ENCODE data around the gene ST6GALNAC6. TPM values are rescaled to one million over a fixed set of nuclear protein-coding genes. Genes with fewer than 3 reads are reported as not detected.

The ST6GALNAC6 gene
- total RNA-seq, 2 experiments from 2014 or later: 141 to 146 TPM

GRCh38 chr9:127941062-127941960 is 41.9 kb upstream of the ST6GALNAC6 start:
- Mint-ChIP-seq H3K4me1 (peaks cover 30% of the 10 kb centered on the region), H3K4me3 (no peak overlapping the region), H3K27ac (no peak overlapping the region), H3K27me3 (no peaks in the 10 kb centered on the region), H3K9me3 (no peaks in the 10 kb centered on the region), H3K36me3 (ENCODE audit: low read depth) (peaks cover 62% of the 10 kb centered on the region)
- POLR2A ChIA-PET: interaction anchor here (0.7 to 1.5 kb wide), 3 partner anchors 9 to 176 kb away, joined by 3 read pairs; no protein-coding TSS in a partner anchor
- CTCF ChIA-PET: interaction anchor here (0.8 to 6.8 kb wide), 11 partner anchors 9 to 249 kb away, joined by 3 to 157 read pairs (median 7); partner anchors contain the start of genes NAIF1 and SLC25A25
- DNase-seq: no peak

- POLR2A ChIA-PET: interaction anchor here (0.7 to 1.5 kb wide), 4 partner anchors 10 to 177 kb away, joined by 3 to 5 read pairs (median 3); partner anchors contain the start of genes NAIF1 and SLC25A25
Observed at GRCh38 chr9:127940593-127940992, 41.2 kb upstream of the ST6GALNAC6 start.

GRCh38 chr9:127938298-127938690 is 38.9 kb upstream of the ST6GALNAC6 start:
- Mint-ChIP-seq H3K4me3 (peak overlapping the region; percentile 86), H3K9me3 (no peaks in the 10 kb centered on the region), H3K27ac (peak overlapping the region; percentile 54), H3K4me1 (peaks cover 43% of the 10 kb centered on the region), H3K27me3 (no peaks in the 10 kb centered on the region), H3K36me3 (ENCODE audit: low read depth) (peaks cover 60% of the 10 kb centered on the region)
- DNase-seq: no peak
- CTCF ChIA-PET: interaction anchor here (1.0 to 1.6 kb wide), 2 partner anchors 17 to 104 kb away, joined by 3 to 5 read pairs; no protein-coding TSS in a partner anchor
- POLR2A ChIA-PET: interaction anchor here (1.0 to 1.9 kb wide), 2 partner anchors 32 to 42 kb away, joined by 3 to 8 read pairs; partner anchors contain the start of gene EEIG1

More at GRCh38 chr9:127940593-127940992, 41.2 kb upstream of the ST6GALNAC6 start:
- peaks cover 66% of the 10 kb centered on the region for H3K36me3 Mint-ChIP-seq (ENCODE audit: low read depth)
- no peaks in the 10 kb centered on the region for H3K9me3 Mint-ChIP-seq
- H3K4me1 Mint-ChIP-seq: peaks cover 37% of the 10 kb centered on the region
- CTCF ChIA-PET: interaction anchor here (1.2 to 6.8 kb wide), 4 partner anchors 13 to 250 kb away, joined by 3 to 157 read pairs (median 4); no protein-coding TSS in a partner anchor
- DNase-seq: no peak
- no peak overlapping the region for H3K4me3 Mint-ChIP-seq
- peak overlapping the region; percentile 21 for H3K27ac Mint-ChIP-seq
- no peaks in the 10 kb centered on the region for H3K27me3 Mint-ChIP-seq

GRCh38 chr9:127937388-127938297 is 38.2 kb upstream of the ST6GALNAC6 start, which contains the start of gene DPM2:
Gene DPM2 (minus strand): TSS chr9:127937854. CDS start chr9:127937820, 34 bp downstream.
- Mint-ChIP-seq H3K4me1 (peaks cover 42% of the 10 kb centered on the region), H3K4me3 (peak within 1 kb of the TSS; percentile 86), H3K36me3 (ENCODE audit: low read depth) (peaks cover 58% of the 10 kb centered on the region), H3K27ac (peak within 1 kb of the TSS; percentile 82), H3K9me3 (no peaks in the 10 kb centered on the region), H3K27me3 (no peaks in the 10 kb centered on the region)
- CTCF ChIA-PET: interaction anchor here (0.9 to 1.5 kb wide), 2 partner anchors 16 to 97 kb away, joined by 3 to 8 read pairs; no protein-coding TSS in a partner anchor
- POLR2A ChIA-PET: interaction anchor here (0.6 to 2.7 kb wide), 19 partner anchors 9 to 434 kb away, joined by 3 to 10 read pairs (median 4); partner anchors contain the start of genes EEIG1 and URM1
- peak; percentile 89 for DNase-seq

GRCh38 chr9:127937056-127937387 is 37.6 kb upstream of the ST6GALNAC6 start:
- H3K27ac Mint-ChIP-seq: peak overlapping the region; percentile 82

GRCh38 chr9:127936347-127936852 is 37.0 kb upstream of the ST6GALNAC6 start:
- Mint-ChIP-seq H3K36me3 (ENCODE audit: low read depth) (peaks cover 47% of the 10 kb centered on the region), H3K9me3 (no peaks in the 10 kb centered on the region), H3K27me3 (no peaks in the 10 kb centered on the region), H3K4me1 (peaks cover 45% of the 10 kb centered on the region), H3K27ac (peak overlapping the region; percentile 82), H3K4me3 (peak overlapping the region; percentile 86)
- POLR2A ChIA-PET: interaction anchor here (0.7 to 2.7 kb wide), 11 partner anchors 8 to 435 kb away, joined by 3 to 10 read pairs (median 4); partner anchors contain the start of genes EEIG1 and URM1
- CTCF ChIA-PET: interaction anchor here (1.5 kb wide), 1 partner anchor 99 kb away, joined by 8 read pairs; no protein-coding TSS in a partner anchor
- DNase-seq: no peak

More at GRCh38 chr9:127937056-127937387, 37.6 kb upstream of the ST6GALNAC6 start:
- H3K4me1 Mint-ChIP-seq: peaks cover 42% of the 10 kb centered on the region
- ChIA-PET POLR2A (interaction anchor here (0.6 to 2.7 kb wide), 19 partner anchors 8 to 434 kb away, joined by 3 to 10 read pairs (median 4); partner anchors contain the start of genes EEIG1 and URM1), CTCF (interaction anchor here (0.9 to 1.5 kb wide), 2 partner anchors 16 to 98 kb away, joined by 3 to 8 read pairs; no protein-coding TSS in a partner anchor)
- no peaks in the 10 kb centered on the region for H3K27me3 Mint-ChIP-seq
- no peak for DNase-seq
- H3K4me3 Mint-ChIP-seq: peak overlapping the region; percentile 86
- peaks cover 52% of the 10 kb centered on the region for H3K36me3 Mint-ChIP-seq (ENCODE audit: low read depth)
- H3K9me3 Mint-ChIP-seq: no peaks in the 10 kb centered on the region

GRCh38 chr9:127935765-127936221 is 36.4 kb upstream of the ST6GALNAC6 start:
- H3K27ac Mint-ChIP-seq: peak overlapping the region; percentile 47
- no peaks in the 10 kb centered on the region for H3K9me3 Mint-ChIP-seq
- ChIA-PET CTCF (no interaction called here), POLR2A (interaction anchor here (1.2 to 2.7 kb wide), 2 partner anchors 32 to 90 kb away, joined by 4 to 10 read pairs; no protein-coding TSS in a partner anchor)
- peaks cover 51% of the 10 kb centered on the region for H3K4me1 Mint-ChIP-seq
- peaks cover 44% of the 10 kb centered on the region for H3K36me3 Mint-ChIP-seq (ENCODE audit: low read depth)
- no peaks in the 10 kb centered on the region for H3K27me3 Mint-ChIP-seq
- H3K4me3 Mint-ChIP-seq: peak overlapping the region; percentile 86
- no peak for DNase-seq

- H3K36me3 Mint-ChIP-seq (ENCODE audit: low read depth): peaks cover 36% of the 10 kb centered on the region
- ChIA-PET POLR2A (interaction anchor here (2.7 kb wide), 1 partner anchor 31 kb away, joined by 10 read pairs; no protein-coding TSS in a partner anchor), CTCF (no interaction called here)
- peak overlapping the region; percentile 86 for H3K4me3 Mint-ChIP-seq
- no peaks in the 10 kb centered on the region for H3K27me3 Mint-ChIP-seq
- H3K4me1 Mint-ChIP-seq: peaks cover 55% of the 10 kb centered on the region
- no peak for DNase-seq
- no peaks in the 10 kb centered on the region for H3K9me3 Mint-ChIP-seq
- no peak overlapping the region for H3K27ac Mint-ChIP-seq
Observed at GRCh38 chr9:127934986-127935385, 35.6 kb upstream of the ST6GALNAC6 start.

- Mint-ChIP-seq H3K27ac (no peak overlapping the region), H3K4me1 (peaks cover 62% of the 10 kb centered on the region), H3K36me3 (ENCODE audit: low read depth) (peaks cover 34% of the 10 kb centered on the region), H3K9me3 (no peaks in the 10 kb centered on the region), H3K4me3 (peak overlapping the region; percentile 4), H3K27me3 (peaks cover 2% of the 10 kb centered on the region)
- CTCF ChIA-PET: interaction anchor here (1.7 kb wide), 1 partner anchor 9 kb away, joined by 7 read pairs; no protein-coding TSS in a partner anchor
- POLR2A ChIA-PET: no interaction called here
- DNase-seq: no peak
Observed at GRCh38 chr9:127934248-127934647, 34.8 kb upstream of the ST6GALNAC6 start.

- Mint-ChIP-seq H3K36me3 (ENCODE audit: low read depth) (peaks cover 23% of the 10 kb centered on the region), H3K4me1 (peaks cover 68% of the 10 kb centered on the region), H3K4me3 (peak overlapping the region; percentile 65), H3K27ac (no peak overlapping the region), H3K27me3 (peaks cover 9% of the 10 kb centered on the region), H3K9me3 (no peaks in the 10 kb centered on the region)
- DNase-seq: no peak
- ChIA-PET POLR2A (interaction anchor here (0.5 to 1.6 kb wide), 5 partner anchors 15 to 174 kb away, joined by 3 to 7 read pairs (median 5); partner anchors contain the start of gene ST6GALNAC4), CTCF (interaction anchor here (0.8 to 1.5 kb wide), 3 partner anchors 10 to 186 kb away, joined by 3 to 4 read pairs (median 4); no protein-coding TSS in a partner anchor)
Observed at GRCh38 chr9:127931092-127931881, 31.9 kb upstream of the ST6GALNAC6 start.

All from activated CD4-positive, alpha-beta memory T cell treated with anti-CD3 and anti-CD28 coated beads, Interleukin-2, amount 10 ng/mL, durations not matched to agents 7 days and 5 days (primary cell).